WTC11 (cell line): ENCODE results near the gene AZU1. TPM values are rescaled to one million over a fixed set of nuclear protein-coding genes. Genes with fewer than 3 reads are reported as not detected.

Experiments
- ATAC-seq: fragments of 200-7000 bp; cut with Tn5 transposase; 2 replicates; pipeline ENCODE4 v1.10.0; 2021; ENCODE audit warnings: mild to moderate bottlenecking, moderate library complexity
- CTCF ChIA-PET: fragments of 300-600 bp; sonication (Branson Sonifier 250); formaldehyde crosslinking; loops from one replicate; lab custom pipeline; 2021; ENCODE audit warnings: antibody characterized with exemption; lab: Charles Lee
- POLR2A ChIA-PET: fragments of 350-600 bp; sonication (Branson Sonifier 250); formaldehyde crosslinking; loops from one replicate; lab custom pipeline; 2021; ENCODE audit warnings: antibody characterized with exemption; lab: Charles Lee
- DNase-seq: peaks from one replicate; pipeline ENCODE4 v3.0.0; 2021; ENCODE audit warnings: low spot score
- H3K27ac Mint-ChIP-seq: 2 replicates; pipeline ENCODE4 v1.8.0; 2021; ENCODE audit warnings: mixed read lengths
- H3K27me3 Mint-ChIP-seq: 2 replicates; pipeline ENCODE4 v1.8.0; 2021; ENCODE audit warnings: low read depth, mild to moderate bottlenecking, moderate library complexity, mixed read lengths
- H3K36me3 Mint-ChIP-seq: 2 replicates; pipeline ENCODE4 v1.8.0; 2021; ENCODE audit warnings: mixed read lengths
- H3K4me1 Mint-ChIP-seq: 2 replicates; pipeline ENCODE4 v1.8.0; 2022; ENCODE audit warnings: mixed read lengths
- H3K4me3 Mint-ChIP-seq: 2 replicates; pipeline ENCODE4 v1.8.0; 2021; ENCODE audit warnings: mild to moderate bottlenecking, moderate library complexity, mixed read lengths
- H3K9me3 Mint-ChIP-seq: 2 replicates; pipeline ENCODE4 v1.8.0; 2021; ENCODE audit warnings: mixed read lengths
- ATF6 ChIP-seq: sonication (generic); formaldehyde crosslinking; IDR thresholded peaks from 2 replicates; pipeline ENCODE4 v1.8.1; 2023; ENCODE audit warnings: mild to moderate bottlenecking, missing genetic modification reagents
- FOXP1 ChIP-seq: sonication (generic); formaldehyde crosslinking; IDR thresholded peaks from 2 replicates; pipeline ENCODE4 v1.8.0; 2022; ENCODE audit warnings: missing genetic modification reagents, mild to moderate bottlenecking, moderate library complexity, borderline replicate concordance
- GRHL2 ChIP-seq: fragments of 250-450 bp; sonication (Bioruptor Pico); IDR thresholded peaks from 2 replicates; pipeline ENCODE4 v1.8.0; 2022; ENCODE audit warnings: mild to moderate bottlenecking, moderate library complexity; ENCODE audit not compliant: insufficient replicate concordance, severe bottlenecking
- GTF2I ChIP-seq: fragments of 250-450 bp; sonication (Bioruptor Pico); conservative IDR thresholded peaks from 2 replicates; pipeline ENCODE4 v1.4.0; 2021; ENCODE audit warnings: mild to moderate bottlenecking
- HMGXB4 ChIP-seq: sonication (generic); formaldehyde crosslinking; IDR thresholded peaks from 2 replicates; pipeline ENCODE4 v1.8.1; 2023; ENCODE audit warnings: mild to moderate bottlenecking, moderate library complexity, missing genetic modification reagents
- IRF2 ChIP-seq: sonication (generic); formaldehyde crosslinking; IDR thresholded peaks from 2 replicates; pipeline ENCODE4 v1.8.0; 2022; ENCODE audit warnings: low read depth, missing genetic modification reagents, borderline replicate concordance
- JAZF1 ChIP-seq: fragments of 250-450 bp; sonication (Bioruptor Pico); IDR thresholded peaks from 2 replicates; pipeline ENCODE4 v1.9.0; 2021; ENCODE audit warnings: moderate library complexity, mild to moderate bottlenecking, inconsistent platforms
- JUN ChIP-seq: sonication (generic); formaldehyde crosslinking; IDR thresholded peaks from 2 replicates; pipeline ENCODE4 v1.8.0; 2023; ENCODE audit warnings: mild to moderate bottlenecking, missing genetic modification reagents
- MAX ChIP-seq: sonication (generic); formaldehyde crosslinking; IDR thresholded peaks from 2 replicates; pipeline ENCODE4 v1.8.0; 2022; ENCODE audit warnings: mild to moderate bottlenecking, missing genetic modification reagents
- NFYB ChIP-seq: sonication (generic); formaldehyde crosslinking; conservative IDR thresholded peaks from 2 replicates; pipeline ENCODE4 v1.8.0; 2022; ENCODE audit warnings: low read depth, missing genetic modification reagents
- RELA ChIP-seq: sonication (generic); formaldehyde crosslinking; IDR thresholded peaks from 2 replicates; pipeline ENCODE4 v1.8.1; 2022; ENCODE audit warnings: missing genetic modification reagents, mild to moderate bottlenecking, borderline replicate concordance
- RORB ChIP-seq: fragments of 250-450 bp; sonication (Bioruptor Pico); IDR thresholded peaks from 2 replicates; pipeline ENCODE4 v1.9.0; 2021; ENCODE audit warnings: mild to moderate bottlenecking
- SMAD3 ChIP-seq: sonication (generic); formaldehyde crosslinking; IDR thresholded peaks from 2 replicates; pipeline ENCODE4 v1.8.0; 2022; ENCODE audit warnings: missing genetic modification reagents, mild to moderate bottlenecking, borderline replicate concordance
- SOX15 ChIP-seq: fragments of 250-450 bp; sonication (Bioruptor Pico); IDR thresholded peaks from 2 replicates; pipeline ENCODE4 v1.9.0; 2021; ENCODE audit warnings: mild to moderate bottlenecking
- TCF7 ChIP-seq: sonication (generic); formaldehyde crosslinking; IDR thresholded peaks from 2 replicates; pipeline ENCODE4 v1.8.0; 2022; ENCODE audit warnings: mild to moderate bottlenecking, low read depth, missing genetic modification reagents, moderate library complexity
- TP53 ChIP-seq: sonication (generic); formaldehyde crosslinking; IDR thresholded peaks from 2 replicates; pipeline ENCODE4 v1.8.1; 2023; ENCODE audit warnings: mild to moderate bottlenecking, missing genetic modification reagents
- USF1 ChIP-seq: sonication (generic); formaldehyde crosslinking; IDR thresholded peaks from 2 replicates; pipeline ENCODE4 v1.8.0; 2022; ENCODE audit warnings: mild to moderate bottlenecking, missing genetic modification reagents
- USF2 ChIP-seq: sonication (generic); formaldehyde crosslinking; IDR thresholded peaks from 2 replicates; pipeline ENCODE4 v1.8.1; 2023; ENCODE audit warnings: mild to moderate bottlenecking, missing genetic modification reagents, moderate library complexity
- ZMAT4 ChIP-seq: fragments of 250-450 bp; sonication (Bioruptor Pico); IDR thresholded peaks from 2 replicates; pipeline ENCODE4 v1.9.0; 2021; ENCODE audit warnings: mild to moderate bottlenecking
- ZNF121 ChIP-seq: sonication (generic); formaldehyde crosslinking; IDR thresholded peaks from 2 replicates; pipeline ENCODE4 v1.8.0; 2023; ENCODE audit warnings: missing genetic modification reagents
- total RNA-seq: library from RNA; stranded (reverse); gene quantifications from 3 replicates; pipeline ENCODE4 v1.2.3, GENCODE V29; 2021

The AZU1 gene
- total RNA-seq, 1 experiment from 2014 or later = 1.2 TPM

GRCh38 chr19:805166-805551 is 22.5 kb upstream of the AZU1 start:
- Mint-ChIP-seq H3K9me3 (no peaks in the 10 kb centered on the region), H3K36me3 (peaks cover 57% of the 10 kb centered on the region), H3K27ac (peak overlapping the region; percentile 74), H3K4me3 (no peak overlapping the region), H3K4me1 (peaks cover 29% of the 10 kb centered on the region), H3K27me3 (no peaks in the 10 kb centered on the region)
- ATAC-seq = no peak
- DNase-seq = no peak
- CTCF ChIA-PET = no interaction called here
- POLR2A ChIA-PET = interaction anchor here (1.1 kb wide), 1 partner anchor 8 kb away, joined by 4 read pairs; no protein-coding TSS in a partner anchor
- no peak for TF ChIP-seq ZNF121 (CRISPR knock-in tag)
- TF ChIP-seq, all 79 proteins: peak for 0

- Mint-ChIP-seq H3K27ac (no peak overlapping the region), H3K4me1 (peaks cover 23% of the 10 kb centered on the region), H3K27me3 (no peaks in the 10 kb centered on the region), H3K4me3 (no peak overlapping the region), H3K9me3 (no peaks in the 10 kb centered on the region), H3K36me3 (peaks cover 57% of the 10 kb centered on the region)
- ChIA-PET POLR2A (no interaction called here), CTCF (interaction anchor here (1.4 kb wide), 1 partner anchor 33 kb away, joined by 3 read pairs; no protein-coding TSS in a partner anchor)
- no peak for TF ChIP-seq JAZF1 (CRISPR knock-in tag)
- no peak for TF ChIP-seq GTF2I (CRISPR knock-in tag)
- no peak for TF ChIP-seq RELA
- no peak for TF ChIP-seq SMAD3 (CRISPR knock-in tag)
- no peak for TF ChIP-seq USF2 (CRISPR knock-in tag)
- TF ChIP-seq ATF6 (CRISPR knock-in tag) = no peak
- no peak for TF ChIP-seq ZMAT4 (CRISPR knock-in tag)
- TF ChIP-seq MAX (CRISPR knock-in tag) = no peak
- no peak for TF ChIP-seq GRHL2 (CRISPR knock-in tag)
- TF ChIP-seq JUN (CRISPR knock-in tag) = no peak
- TF ChIP-seq NFYB (CRISPR knock-in tag) = no peak
- no peak for TF ChIP-seq USF1 (CRISPR knock-in tag)
- no peak for TF ChIP-seq RORB (CRISPR knock-in tag)
- TF ChIP-seq TP53 (CRISPR knock-in tag) = no peak
- no peak for TF ChIP-seq SOX15 (CRISPR knock-in tag)
- TF ChIP-seq HMGXB4 = no peak
- no peak for TF ChIP-seq TCF7
- no peak for TF ChIP-seq FOXP1 (CRISPR knock-in tag)
- no peak for TF ChIP-seq IRF2 (CRISPR knock-in tag)
- no peak for DNase-seq
- ATAC-seq = peak; percentile 15
These were observed 21.8 kb upstream of the AZU1 start for GRCh38 chr19:805600-806550.
